ENCODE measurements around the gene SERPINA12.

SERPINA12 gene

DNA sequence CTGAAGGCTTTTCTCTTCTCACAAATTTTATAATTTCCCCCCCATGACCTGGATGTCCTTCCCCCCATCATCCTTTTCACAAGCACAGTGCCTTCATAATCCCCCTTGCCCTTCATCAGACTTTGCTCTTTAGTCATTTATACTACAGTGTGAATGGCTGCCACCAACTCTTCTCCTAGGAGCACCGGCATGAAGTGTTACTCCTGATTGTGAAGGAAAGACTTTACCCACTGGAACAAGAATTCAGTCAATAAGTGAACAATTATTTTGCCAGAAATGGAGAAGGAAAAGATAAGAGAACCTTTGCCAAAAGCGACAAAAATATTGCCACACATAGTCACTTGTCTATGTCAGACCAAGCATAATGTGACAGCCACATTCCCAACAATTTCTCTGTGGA, 38.2 kb downstream of the SERPINA12 start:
- H3K9ac ChIP-seq (ENCODE audit: insufficient read length, low read depth), result no peak overlapping the region
- TF ChIP-seq SUZ12 (IDR thresholded peaks at IDR 0.05; ENCODE audit: extremely low read depth, insufficient read depth, insufficient read length) (no peak), ZNF274 (IDR thresholded peaks at IDR 0.05; ENCODE audit: low read depth, low read length) (no peak), YY1 (IDR thresholded peaks at IDR 0.05; ENCODE audit: insufficient read depth, insufficient read length) (no peak)
- H3K4me1 ChIP-seq (ENCODE audit: insufficient read depth, insufficient read length), result peaks cover 2% of the 10 kb centered on the region
- no peaks in the 10 kb centered on the region for H3K36me3 ChIP-seq (ENCODE audit: insufficient read depth, insufficient read length, low read length)
- no peak for DNase-seq (ENCODE audit: low read depth, low spot score)
- H3K9me3 ChIP-seq (ENCODE audit: insufficient read depth, low read length), result no peaks in the 10 kb centered on the region
- no peaks in the 10 kb centered on the region for H3K27me3 ChIP-seq (ENCODE audit: insufficient read depth, insufficient read length)
- H3K4me3 ChIP-seq (ENCODE audit: insufficient read length, low read depth), result no peak overlapping the region

DNA sequence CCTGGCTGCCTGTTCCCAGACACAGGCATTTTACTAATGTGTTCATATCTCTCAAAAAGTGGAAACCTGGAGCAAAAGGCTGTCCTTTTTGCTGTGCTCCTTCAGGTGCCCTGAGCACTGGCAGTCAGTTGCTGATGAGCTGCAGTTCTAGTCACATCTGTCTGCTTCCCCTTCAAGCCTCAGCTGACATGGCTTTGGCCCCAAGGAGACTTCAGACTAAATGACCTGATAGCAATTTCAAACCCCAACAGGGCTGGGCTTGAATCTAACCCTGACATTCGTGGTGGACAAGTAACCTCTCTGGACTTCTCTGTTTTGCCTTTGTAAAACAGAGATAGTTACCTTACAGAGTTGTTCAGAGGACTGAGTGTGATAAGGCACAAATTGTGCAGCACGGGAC, 39.0 kb downstream of the SERPINA12 start:
- Histone ChIP-seq H3K9ac (ENCODE audit: insufficient read length, low read depth) (no peak overlapping the region), H3K9me3 (ENCODE audit: insufficient read depth, low read length) (0 out of 2 replicates have a peak, but pooled peaks cover under 1% of the 10 kb centered on the region), H3K4me1 (ENCODE audit: insufficient read depth, insufficient read length) (peaks cover 2% of the 10 kb centered on the region), H3K36me3 (ENCODE audit: insufficient read depth, insufficient read length, low read length) (no peaks in the 10 kb centered on the region), H3K4me3 (ENCODE audit: insufficient read length, low read depth) (no peak overlapping the region), H3K27me3 (ENCODE audit: insufficient read depth, insufficient read length) (no peaks in the 10 kb centered on the region)
- no peak for DNase-seq (ENCODE audit: low read depth, low spot score)
- TF ChIP-seq YY1 (IDR thresholded peaks at IDR 0.05; ENCODE audit: insufficient read depth, insufficient read length) (no peak), SUZ12 (IDR thresholded peaks at IDR 0.05; ENCODE audit: extremely low read depth, insufficient read depth, insufficient read length) (no peak), ZNF274 (IDR thresholded peaks at IDR 0.05; ENCODE audit: low read depth, low read length) (no peak)

DNA sequence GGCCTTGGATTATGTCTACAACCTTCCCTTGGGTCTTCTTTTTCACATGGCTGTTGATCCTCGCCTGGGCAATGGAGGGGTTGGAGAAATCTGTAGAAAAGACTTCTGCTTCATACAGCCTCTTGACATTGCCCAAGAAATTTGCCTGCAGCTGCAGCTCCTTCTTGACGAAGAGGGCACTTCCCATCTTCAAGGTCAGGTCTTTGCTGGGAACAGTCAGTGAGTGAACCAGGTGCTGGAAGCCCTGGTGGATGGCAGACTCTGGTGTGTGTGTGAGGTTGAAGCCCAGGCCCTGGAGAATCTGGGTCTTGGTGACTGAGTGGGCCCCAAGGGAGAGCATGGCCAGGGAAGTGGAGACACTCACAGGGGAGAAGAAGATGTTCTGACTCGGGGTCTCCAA, 40.0 kb downstream of the SERPINA12 start:
- no peak overlapping the region for H3K4me3 ChIP-seq (ENCODE audit: insufficient read length, low read depth)
- no peaks in the 10 kb centered on the region for H3K4me1 ChIP-seq (ENCODE audit: insufficient read depth, insufficient read length)
- no peak overlapping the region for H3K9ac ChIP-seq (ENCODE audit: insufficient read length, low read depth)
- TF ChIP-seq YY1 (IDR thresholded peaks at IDR 0.05; ENCODE audit: insufficient read depth, insufficient read length) (no peak), SUZ12 (IDR thresholded peaks at IDR 0.05; ENCODE audit: extremely low read depth, insufficient read depth, insufficient read length) (no peak), ZNF274 (IDR thresholded peaks at IDR 0.05; ENCODE audit: low read depth, low read length) (no peak)
- no peaks in the 10 kb centered on the region for H3K36me3 ChIP-seq (ENCODE audit: insufficient read depth, insufficient read length, low read length)
- no peaks in the 10 kb centered on the region for H3K27me3 ChIP-seq (ENCODE audit: insufficient read depth, insufficient read length)
- no peak for DNase-seq (ENCODE audit: low read depth, low spot score)
- peaks cover 11% of the 10 kb centered on the region for H3K9me3 ChIP-seq (ENCODE audit: insufficient read depth, low read length)

DNA sequence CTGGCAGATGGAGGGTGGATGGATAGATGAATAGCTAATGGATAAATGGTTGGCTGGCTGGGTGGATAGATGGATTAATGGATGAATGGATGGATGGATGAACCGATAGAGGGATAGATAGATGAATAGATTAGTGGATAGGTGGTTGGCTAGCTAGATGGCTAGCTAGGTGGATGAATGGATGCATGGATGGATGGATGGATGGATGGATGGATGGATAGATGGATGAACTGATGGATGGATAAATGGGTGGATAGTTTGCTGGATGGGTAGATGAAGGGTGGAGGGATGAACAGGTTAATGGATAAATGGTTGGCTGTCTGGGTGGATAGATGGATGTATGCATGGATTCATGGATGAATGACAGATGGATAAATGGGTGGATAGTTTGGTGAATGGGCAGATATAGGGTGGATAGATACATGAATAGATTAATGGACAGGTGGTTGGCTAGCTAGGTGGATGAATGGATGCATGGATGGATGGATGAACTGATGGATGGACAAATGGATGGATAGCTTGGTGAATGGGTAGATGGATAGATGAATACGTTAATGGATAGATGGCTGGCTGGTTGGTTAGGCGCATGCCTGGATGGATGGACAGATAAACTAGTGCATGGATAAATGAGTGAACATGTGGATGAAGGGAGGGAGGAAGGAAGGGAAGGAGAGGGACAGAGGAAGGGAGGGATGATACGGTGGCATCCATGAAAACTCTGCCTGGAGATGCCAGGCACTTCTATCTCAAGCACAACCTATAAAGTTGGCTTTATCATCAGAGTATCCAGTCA, 41.3 kb downstream of the SERPINA12 start:
- no peaks in the 10 kb centered on the region for H3K27me3 ChIP-seq (ENCODE audit: insufficient read depth, insufficient read length)
- no peak overlapping the region for H3K9ac ChIP-seq (ENCODE audit: insufficient read length, low read depth)
- no peaks in the 10 kb centered on the region for H3K4me1 ChIP-seq (ENCODE audit: insufficient read depth, insufficient read length)
- TF ChIP-seq ZNF274 (IDR thresholded peaks at IDR 0.05; ENCODE audit: low read depth, low read length) (no peak), YY1 (IDR thresholded peaks at IDR 0.05; ENCODE audit: insufficient read depth, insufficient read length) (no peak), SUZ12 (IDR thresholded peaks at IDR 0.05; ENCODE audit: extremely low read depth, insufficient read depth, insufficient read length) (no peak)
- no peak for DNase-seq (ENCODE audit: low read depth, low spot score)
- peaks cover 16% of the 10 kb centered on the region for H3K9me3 ChIP-seq (ENCODE audit: insufficient read depth, low read length)
- H3K36me3 ChIP-seq (ENCODE audit: insufficient read depth, insufficient read length, low read length), result no peaks in the 10 kb centered on the region
- no peak overlapping the region for H3K4me3 ChIP-seq (ENCODE audit: insufficient read length, low read depth)

DNA sequence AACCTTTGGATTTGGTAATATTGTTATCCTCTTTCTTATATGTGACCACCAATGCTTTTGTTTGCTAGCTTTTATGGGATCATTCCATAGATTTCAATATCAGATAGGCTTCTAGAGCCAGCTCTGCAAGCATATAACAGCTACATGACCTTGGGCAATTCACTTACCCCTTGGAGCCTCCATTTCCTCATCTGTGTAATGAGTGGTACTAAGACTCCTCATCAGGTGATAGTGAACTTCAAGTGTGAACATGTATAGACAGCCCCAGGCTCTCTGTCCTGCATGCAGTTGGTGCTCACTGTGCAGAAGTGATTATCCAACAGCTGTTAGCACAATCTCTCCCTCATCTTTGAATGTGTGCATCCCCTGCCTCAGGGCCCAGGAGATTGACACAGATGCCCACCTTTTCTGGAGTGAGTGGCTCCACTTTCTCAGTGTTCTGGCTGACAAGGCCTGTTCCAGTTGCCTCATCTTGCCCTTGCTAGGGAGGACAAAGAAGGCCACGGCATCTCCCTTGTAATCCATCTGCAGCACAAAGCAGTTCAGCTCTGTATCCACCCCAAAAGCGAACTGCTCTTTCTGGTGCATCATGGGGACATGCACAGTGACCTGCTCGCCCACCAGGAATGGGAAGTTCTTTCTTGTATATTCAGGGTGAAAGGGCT, 42.4 kb downstream of the SERPINA12 start:
- H3K9me3 ChIP-seq (ENCODE audit: insufficient read depth, low read length), result peaks cover 16% of the 10 kb centered on the region
- no peak overlapping the region for H3K9ac ChIP-seq (ENCODE audit: insufficient read length, low read depth)
- H3K4me1 ChIP-seq (ENCODE audit: insufficient read depth, insufficient read length), result no peaks in the 10 kb centered on the region
- no peak overlapping the region for H3K4me3 ChIP-seq (ENCODE audit: insufficient read length, low read depth)
- H3K27me3 ChIP-seq (ENCODE audit: insufficient read depth, insufficient read length), result no peaks in the 10 kb centered on the region
- TF ChIP-seq YY1 (IDR thresholded peaks at IDR 0.05; ENCODE audit: insufficient read depth, insufficient read length) (no peak), ZNF274 (IDR thresholded peaks at IDR 0.05; ENCODE audit: low read depth, low read length) (no peak), SUZ12 (IDR thresholded peaks at IDR 0.05; ENCODE audit: extremely low read depth, insufficient read depth, insufficient read length) (no peak)
- DNase-seq (ENCODE audit: low read depth, low spot score), result no peak
- no peaks in the 10 kb centered on the region for H3K36me3 ChIP-seq (ENCODE audit: insufficient read depth, insufficient read length, low read length)

DNA sequence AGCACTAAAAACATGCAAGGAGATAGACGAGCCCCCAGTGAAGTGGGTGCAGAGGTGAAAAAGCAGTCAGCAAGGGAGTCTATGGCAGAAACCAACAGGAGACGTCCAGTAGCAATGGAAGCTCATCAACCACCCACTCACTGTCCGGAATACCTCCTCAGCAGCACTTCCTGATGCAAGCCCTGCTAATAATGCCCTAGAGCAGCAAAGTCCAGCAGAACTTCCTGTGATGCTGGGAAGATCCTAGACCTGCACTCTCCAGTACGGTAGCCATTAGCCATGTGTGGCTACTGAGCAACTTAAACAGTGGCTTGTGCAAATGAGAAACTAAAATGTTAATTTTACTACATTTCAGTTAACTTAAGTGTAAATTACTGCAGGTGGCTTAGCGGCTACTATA, 44.2 kb downstream of the SERPINA12 start:
- no peak overlapping the region for H3K9ac ChIP-seq (ENCODE audit: insufficient read length, low read depth)
- H3K36me3 ChIP-seq (ENCODE audit: insufficient read depth, insufficient read length, low read length), result no peaks in the 10 kb centered on the region
- no peak for TF ChIP-seq YY1 (IDR thresholded peaks at IDR 0.05; ENCODE audit: insufficient read depth, insufficient read length)
- TF ChIP-seq SUZ12 (IDR thresholded peaks at IDR 0.05; ENCODE audit: extremely low read depth, insufficient read depth, insufficient read length), result no peak
- no peak for TF ChIP-seq ZNF274 (IDR thresholded peaks at IDR 0.05; ENCODE audit: low read depth, low read length)
- peaks cover 16% of the 10 kb centered on the region for H3K9me3 ChIP-seq (ENCODE audit: insufficient read depth, low read length)
- H3K4me3 ChIP-seq (ENCODE audit: insufficient read length, low read depth), result no peak overlapping the region
- H3K4me1 ChIP-seq (ENCODE audit: insufficient read depth, insufficient read length), result no peaks in the 10 kb centered on the region
- no peak for DNase-seq (ENCODE audit: low read depth, low spot score)
- no peaks in the 10 kb centered on the region for H3K27me3 ChIP-seq (ENCODE audit: insufficient read depth, insufficient read length)

DNA sequence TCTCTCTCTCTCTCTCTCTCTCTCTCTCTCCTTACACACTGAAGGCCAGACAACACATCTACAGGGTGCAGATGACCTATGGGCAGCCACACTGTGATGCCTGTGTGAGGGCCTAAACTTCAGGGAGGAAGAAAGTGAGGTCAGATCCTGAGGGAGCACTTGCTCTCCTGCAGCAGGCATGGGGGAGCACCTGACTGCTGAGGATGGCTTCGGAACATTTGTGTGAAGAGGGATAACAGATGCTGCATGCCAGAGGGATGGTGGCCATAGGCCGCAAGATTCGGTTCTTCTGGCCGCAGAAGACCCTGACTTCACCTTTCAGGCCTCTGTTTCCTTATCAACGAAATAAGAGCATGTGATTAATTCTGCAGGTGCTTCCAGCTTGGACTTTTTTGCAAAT, 45.0 kb downstream of the SERPINA12 start:
- H3K9me3 ChIP-seq (ENCODE audit: insufficient read depth, low read length), result peaks cover 16% of the 10 kb centered on the region
- H3K36me3 ChIP-seq (ENCODE audit: insufficient read depth, insufficient read length, low read length), result no peaks in the 10 kb centered on the region
- H3K4me1 ChIP-seq (ENCODE audit: insufficient read depth, insufficient read length), result no peaks in the 10 kb centered on the region
- H3K9ac ChIP-seq (ENCODE audit: insufficient read length, low read depth), result no peak overlapping the region
- no peak for DNase-seq (ENCODE audit: low read depth, low spot score)
- no peak overlapping the region for H3K4me3 ChIP-seq (ENCODE audit: insufficient read length, low read depth)
- no peaks in the 10 kb centered on the region for H3K27me3 ChIP-seq (ENCODE audit: insufficient read depth, insufficient read length)
- TF ChIP-seq YY1 (IDR thresholded peaks at IDR 0.05; ENCODE audit: insufficient read depth, insufficient read length) (no peak), SUZ12 (IDR thresholded peaks at IDR 0.05; ENCODE audit: extremely low read depth, insufficient read depth, insufficient read length) (no peak), ZNF274 (IDR thresholded peaks at IDR 0.05; ENCODE audit: low read depth, low read length) (no peak)
